GM18870 (cell line): ENCODE data around the gene SYNE3.

Experiments used
- ATAC-seq: cut with Tn5 transposase; IDR thresholded peaks from one replicate; pipeline ENCODE4 v1.9.1; 2021; ENCODE audit warnings: moderate library complexity; ENCODE audit not compliant: unreplicated experiment

SYNE3 gene

GRCh38 chr14:95478309-95478708 lies 38.1 kb downstream of the SYNE3 start:
- no peak for ATAC-seq

GRCh38 chr14:95477411-95478269 lies 38.8 kb downstream of the SYNE3 start:
- no peak for ATAC-seq

GRCh38 chr14:95476747-95477146 lies 39.7 kb downstream of the SYNE3 start:
- no peak for ATAC-seq

- ATAC-seq, result no peak
Measured at GRCh38 chr14:95475540-95476240, 40.8 kb downstream of the SYNE3 start.

- no peak for ATAC-seq
Measured at GRCh38 chr14:95474941-95475340, 41.5 kb downstream of the SYNE3 start.

GRCh38 chr14:95474486-95474885 lies 42.0 kb downstream of the SYNE3 start:
- no peak for ATAC-seq

- ATAC-seq, result no peak
Measured at GRCh38 chr14:95472819-95473251, 43.6 kb downstream of the SYNE3 start.

- no peak for ATAC-seq
Measured at GRCh38 chr14:95471476-95471875, 45.0 kb downstream of the SYNE3 start.

GRCh38 chr14:95471016-95471415 lies 45.4 kb downstream of the SYNE3 start:
- no peak for ATAC-seq

GRCh38 chr14:95469134-95469481 lies 47.3 kb downstream of the SYNE3 start:
- no peak for ATAC-seq

GRCh38 chr14:95468448-95469133 lies 47.9 kb downstream of the SYNE3 start:
- no peak for ATAC-seq

GRCh38 chr14:95467657-95468056 lies 48.8 kb downstream of the SYNE3 start:
- ATAC-seq, result no peak

- ATAC-seq, result no peak
Measured at GRCh38 chr14:95467232-95467631, 49.2 kb downstream of the SYNE3 start.
